NCI-H187 treated with DMSO at 0.1 percent for 48 hours (cell line): ENCODE measurements around the gene TNFRSF13B.
"Not testable (repeated sequence)": the region's sequence is repeated elsewhere in the genome, so short reads cannot be mapped to it uniquely, and the experiment has no call there.

Source experiments
- DNase-seq: peaks from one replicate; lab custom pipeline; 2025; lab: John Stamatoyannopoulos, UW

Gene TNFRSF13B

GRCh38 chr17:16906680-16907079, 65.2 kb downstream of the TNFRSF13B start:
- no peak for DNase-seq

GRCh38 chr17:16905593-16906191, 66.2 kb downstream of the TNFRSF13B start:
- DNase-seq, result no peak

GRCh38 chr17:16903070-16903469, 68.8 kb downstream of the TNFRSF13B start:
- not testable (repeated sequence) for DNase-seq

DNA sequence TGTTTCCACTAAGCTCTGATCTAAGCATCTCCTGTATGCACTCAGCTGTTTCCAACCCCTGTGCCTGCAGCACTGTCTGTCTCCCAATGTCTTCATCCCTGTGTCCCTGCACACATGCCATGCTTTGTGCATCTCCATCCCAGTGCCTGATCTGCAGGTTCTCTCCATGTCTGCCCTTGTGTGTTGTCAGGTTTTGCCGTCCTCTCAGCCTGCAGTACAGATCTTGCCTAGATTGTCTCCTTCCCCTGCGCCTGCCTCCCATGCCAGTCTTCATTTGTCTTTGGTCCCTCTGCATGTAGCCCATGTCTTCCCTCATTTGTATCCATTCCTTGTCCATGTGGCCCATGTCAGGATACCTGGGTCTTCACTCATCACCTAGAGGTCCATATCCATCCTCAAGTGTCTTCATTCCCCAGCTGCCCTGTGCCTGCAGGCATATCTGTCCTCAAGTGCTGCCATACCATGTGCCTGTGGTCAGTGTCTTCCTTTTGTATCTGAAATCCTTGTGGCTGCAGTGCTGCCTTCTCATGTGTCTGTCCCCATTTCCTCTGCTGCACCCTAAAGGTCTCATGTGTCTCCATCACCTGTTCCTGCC, 71.5 kb downstream of the TNFRSF13B start:
- DNase-seq, result no peak

- DNase-seq, result not testable (repeated sequence)
Measured at GRCh38 chr17:16897211-16897896, 74.6 kb downstream of the TNFRSF13B start.

- not testable (repeated sequence) for DNase-seq
Measured at GRCh38 chr17:16896235-16896634, 75.7 kb downstream of the TNFRSF13B start.

- DNase-seq, result not testable (repeated sequence)
Measured at GRCh38 chr17:16893527-16893926, 78.4 kb downstream of the TNFRSF13B start.

- not testable (repeated sequence) for DNase-seq
Measured at GRCh38 chr17:16892876-16893454, 79.0 kb downstream of the TNFRSF13B start.

- DNase-seq, result no peak
Measured at GRCh38 chr17:16889088-16889465, 82.8 kb downstream of the TNFRSF13B start.
